Naive B cell (primary cell): Measurements from ENCODE around the gene WARS2. TPM values are rescaled to one million over a fixed set of nuclear protein-coding genes. Genes with fewer than 3 reads are reported as not detected.

Experiments used
- ATAC-seq, 2 donors: fragments of 150-1000 bp; cut with Tn5 transposase; 2 replicates each; pipeline ENCODE4 v1.10.0; 2021; ENCODE audit warnings: low read depth in 2 of 2, mild to moderate bottlenecking in 2 of 2, moderate library complexity in 2 of 2
- DNase-seq: peaks from one replicate; pipeline ENCODE4 v3.0.0; 2022
- H3K27ac Mint-ChIP-seq, 6 donors: one replicate each; pipeline ENCODE4 v1.8.0; 2020 to 2022; ENCODE audit warnings: mild to moderate bottlenecking in 6 of 6, mixed read lengths in 6 of 6, moderate library complexity in 5 of 6, inconsistent platforms in 2 of 6
- H3K27me3 Mint-ChIP-seq, 3 donors: one replicate each; pipeline ENCODE4 v1.8.0; 2021 to 2022; ENCODE audit warnings: mixed read lengths in 3 of 3, mild to moderate bottlenecking in 1 of 3
- H3K36me3 Mint-ChIP-seq, 2 donors: one replicate each; pipeline ENCODE4 v1.8.0; 2020 to 2022; ENCODE audit warnings: mixed read lengths in 2 of 2, inconsistent platforms in 1 of 2, mild to moderate bottlenecking in 1 of 2
- H3K4me1 Mint-ChIP-seq, 3 donors: one replicate each; pipeline ENCODE4 v1.8.0; 2020 to 2022; ENCODE audit warnings: mixed read lengths in 3 of 3, inconsistent platforms in 1 of 3, mild to moderate bottlenecking in 1 of 3, moderate library complexity in 1 of 3
- H3K4me3 Mint-ChIP-seq, 8 donors: one replicate each; pipeline ENCODE4 v1.8.0; 2020 to 2022; ENCODE audit warnings: mild to moderate bottlenecking in 8 of 8, mixed read lengths in 8 of 8, moderate library complexity in 8 of 8, inconsistent platforms in 2 of 8
- H3K9me3 Mint-ChIP-seq, 7 donors: one replicate each; pipeline ENCODE4 v1.8.0; 2020 to 2022; ENCODE audit warnings: mixed read lengths in 7 of 7, mild to moderate bottlenecking in 5 of 7, inconsistent platforms in 2 of 7, moderate library complexity in 1 of 7
- polyA plus RNA-seq, 6 donors: library from polyadenylated mRNA; unstranded; fragments of 300-500 nt; fragmentation: Illumina TruSeq; gene quantifications; one replicate each; pipeline ENCODE4 v1.2.3, GENCODE V29; 2021; ENCODE audit warnings: low read depth in 6 of 6

Gene WARS2
- polyA plus RNA-seq, 6 donors from 2014 or later, result 6.2 to 21.3 (median 19.1) TPM

- Mint-ChIP-seq H3K4me1 (peaks cover 10 to 23% (median 22%) of the 10 kb centered on the region in 3 donors), H3K27me3 (peaks cover 69 to 93% (median 90%) of the 10 kb centered on the region in 3 donors), H3K4me3 (no peak overlapping the region), H3K36me3 (peaks cover 7 to 25% of the 10 kb centered on the region in 2 donors), H3K9me3 (peaks cover 4 to 28% (median 6%) of the 10 kb centered on the region in 7 donors), H3K27ac (no peak overlapping the region)
- ATAC-seq (no peak), DNase-seq (no peak)
These were observed 143.2 kb downstream of the WARS2 start for GRCh38 chr1:118997225-118997624.

- Mint-ChIP-seq H3K27ac (no peak overlapping the region), H3K36me3 (peaks cover 7 to 36% of the 10 kb centered on the region in 2 donors), H3K4me3 (no peak overlapping the region), H3K27me3 (peaks cover 79 to 94% (median 92%) of the 10 kb centered on the region in 3 donors), H3K9me3 (peaks cover 4 to 35% (median 11%) of the 10 kb centered on the region in 7 donors), H3K4me1 (peaks cover 11 to 22% (median 14%) of the 10 kb centered on the region in 3 donors)
- DNase-seq (no peak), ATAC-seq (no peak)
These were observed 145.0 kb downstream of the WARS2 start for GRCh38 chr1:118995312-118996016.

- DNase-seq, result no peak
- H3K36me3 Mint-ChIP-seq, result peaks cover 7 to 37% of the 10 kb centered on the region in 2 donors
- peak overlapping the region in 4 of 8 donors; percentile 18 to 67 (median 46) for H3K4me3 Mint-ChIP-seq
- no peak for ATAC-seq
- peaks cover 4 to 10% (median 7%) of the 10 kb centered on the region in 3 donors for H3K4me1 Mint-ChIP-seq
- H3K27ac Mint-ChIP-seq, result peak overlapping the region in 2 of 6 donors; percentile 74 to 90
- peaks cover 4 to 35% (median 16%) of the 10 kb centered on the region in 7 donors for H3K9me3 Mint-ChIP-seq
- H3K27me3 Mint-ChIP-seq, result peaks cover 76 to 94% (median 92%) of the 10 kb centered on the region in 3 donors
These were observed 146.8 kb downstream of the WARS2 start for GRCh38 chr1:118993700-118994026.

DNA sequence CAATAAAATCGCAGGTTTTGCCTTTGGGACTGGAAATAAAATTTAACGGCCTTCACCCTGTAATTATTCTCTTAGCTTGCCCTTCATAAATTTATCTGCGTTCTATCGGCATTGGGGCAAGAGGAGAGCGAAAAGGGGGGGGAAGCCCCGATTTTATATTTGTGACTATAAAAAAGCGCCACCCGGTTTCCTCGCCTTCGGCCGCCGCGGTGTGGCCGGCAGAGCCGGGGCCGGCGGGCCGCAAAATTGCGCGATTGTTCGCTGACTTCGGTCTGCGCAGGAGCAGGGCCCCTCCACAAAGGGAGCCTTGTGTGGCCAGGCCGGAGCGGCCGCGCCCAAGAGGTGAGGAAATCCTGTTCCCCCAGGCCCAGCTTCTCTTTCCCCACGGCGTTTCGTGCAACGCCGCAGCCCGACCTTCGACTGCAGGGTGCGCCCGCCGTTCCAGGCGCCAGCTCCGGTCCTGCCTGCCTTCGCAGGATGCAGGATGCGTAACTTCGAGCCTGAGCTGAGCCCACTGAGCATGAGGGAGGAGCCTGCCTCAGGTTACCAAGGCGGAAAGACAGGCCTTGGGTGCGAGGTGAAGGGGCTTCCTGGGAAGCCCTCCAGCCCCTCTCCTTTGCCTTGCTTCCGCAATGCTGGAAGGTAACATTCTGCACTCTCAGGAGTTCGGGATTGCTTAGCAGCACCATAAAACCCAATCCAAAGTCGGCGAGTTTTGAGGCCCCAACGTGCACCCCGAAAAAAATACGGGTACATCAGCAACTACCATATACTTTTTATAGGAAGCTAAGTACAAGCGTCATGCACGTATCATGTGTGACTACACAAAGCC lies 147.4 kb downstream of the WARS2 start:
- Mint-ChIP-seq H3K9me3 (peaks cover 4 to 30% (median 15%) of the 10 kb centered on the region in 7 donors), H3K27ac (peak overlapping the region in 2 of 6 donors; percentile 15 to 28), H3K4me3 (peak overlapping the region in 2 of 8 donors; percentile 25 to 35), H3K4me1 (peaks cover 4 to 15% (median 11%) of the 10 kb centered on the region in 3 donors), H3K36me3 (peaks cover 3 to 31% of the 10 kb centered on the region in 2 donors), H3K27me3 (peaks cover 75 to 94% (median 92%) of the 10 kb centered on the region in 3 donors)
- no peak for DNase-seq
- ATAC-seq, result no peak

- ATAC-seq (no peak), DNase-seq (no peak)
- Mint-ChIP-seq H3K27me3 (peaks cover 71 to 94% (median 92%) of the 10 kb centered on the region in 3 donors), H3K9me3 (peaks cover 3 to 25% (median 14%) of the 10 kb centered on the region in 7 donors), H3K36me3 (peaks cover 0 to 29% of the 10 kb centered on the region in 2 donors), H3K4me1 (peaks cover 4 to 18% (median 17%) of the 10 kb centered on the region in 3 donors), H3K4me3 (peak overlapping the region in 2 of 8 donors; percentile 11 to 44), H3K27ac (peak overlapping the region in 2 of 6 donors; percentile 53 to 95)
These were observed 148.1 kb downstream of the WARS2 start for GRCh38 chr1:118992237-118992825.

- ATAC-seq, result no peak
- Mint-ChIP-seq H3K9me3 (peaks cover 4 to 34% (median 17%) of the 10 kb centered on the region in 7 donors), H3K4me1 (peaks cover 8 to 26% (median 23%) of the 10 kb centered on the region in 3 donors), H3K4me3 (peak overlapping the region in 1 of 8 donors; percentile 62), H3K27me3 (peaks cover 73 to 96% (median 92%) of the 10 kb centered on the region in 3 donors), H3K27ac (peak overlapping the region in 3 of 6 donors; percentile 49 to 73 (median 53)), H3K36me3 (peaks cover 0 to 36% of the 10 kb centered on the region in 2 donors)
- no peak for DNase-seq
These were observed 149.0 kb downstream of the WARS2 start for GRCh38 chr1:118991448-118991847.

- Mint-ChIP-seq H3K27ac (peak overlapping the region in 2 of 6 donors; percentile 30 to 76), H3K4me3 (peak overlapping the region in 1 of 8 donors; percentile 43), H3K27me3 (peaks cover 78 to 96% (median 94%) of the 10 kb centered on the region in 3 donors), H3K4me1 (peaks cover 11 to 34% (median 30%) of the 10 kb centered on the region in 3 donors), H3K36me3 (peaks cover 5 to 37% of the 10 kb centered on the region in 2 donors), H3K9me3 (peaks cover 4 to 42% (median 19%) of the 10 kb centered on the region in 7 donors)
- DNase-seq (no peak), ATAC-seq (no peak)
These were observed 149.8 kb downstream of the WARS2 start for GRCh38 chr1:118990513-118991152.

DNA sequence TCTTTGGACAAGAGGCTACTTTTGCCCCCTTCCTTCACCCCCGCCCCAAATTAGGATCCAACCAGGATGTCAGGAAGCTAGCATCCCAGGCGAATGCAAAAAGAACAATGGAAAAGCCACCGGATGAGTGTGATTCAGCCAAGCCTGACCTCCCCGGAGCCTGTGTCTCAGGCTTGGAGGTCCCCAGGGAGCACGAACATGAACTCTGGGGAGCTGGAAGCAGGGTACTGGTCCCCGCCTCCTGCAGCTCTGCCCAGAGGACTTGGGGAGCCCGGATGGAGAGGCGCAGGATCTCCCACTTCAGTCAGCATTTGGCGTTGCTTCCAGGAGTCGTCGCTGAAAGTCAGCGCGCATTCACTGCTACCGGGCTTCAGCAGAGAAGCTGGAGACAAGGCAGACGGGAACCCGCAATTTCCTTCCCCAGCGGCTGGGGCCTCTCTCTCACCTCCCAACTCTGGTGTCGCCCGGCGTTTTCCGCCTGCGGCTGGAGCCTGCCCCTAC lies 150.5 kb downstream of the WARS2 start:
- peaks cover 9 to 42% of the 10 kb centered on the region in 2 donors for H3K36me3 Mint-ChIP-seq
- peaks cover 4 to 49% (median 23%) of the 10 kb centered on the region in 7 donors for H3K9me3 Mint-ChIP-seq
- DNase-seq, result no peak

GRCh38 chr1:118989006-118989815 lies 151.2 kb downstream of the WARS2 start:
- Mint-ChIP-seq H3K4me3 (peak overlapping the region in 3 of 8 donors; percentile 29 to 64 (median 56)), H3K27me3 (peaks cover 81 to 96% (median 94%) of the 10 kb centered on the region in 3 donors), H3K36me3 (peaks cover 9 to 48% of the 10 kb centered on the region in 2 donors), H3K4me1 (peaks cover 19 to 47% (median 45%) of the 10 kb centered on the region in 3 donors), H3K27ac (peak overlapping the region in 3 of 6 donors; percentile 36 to 88 (median 45)), H3K9me3 (peaks cover 4 to 53% (median 25%) of the 10 kb centered on the region in 7 donors)
- DNase-seq, result no peak
- no peak for ATAC-seq

More for the DNA sequence above, 150.5 kb downstream of the WARS2 start:
- Mint-ChIP-seq H3K4me1 (peaks cover 15 to 41% (median 37%) of the 10 kb centered on the region in 3 donors), H3K4me3 (peak overlapping the region in 2 of 8 donors; percentile 43 to 54), H3K27ac (peak overlapping the region in 3 of 6 donors; percentile 30 to 76 (median 33)), H3K27me3 (peaks cover 79 to 96% (median 94%) of the 10 kb centered on the region in 3 donors)
- no peak for ATAC-seq

DNA sequence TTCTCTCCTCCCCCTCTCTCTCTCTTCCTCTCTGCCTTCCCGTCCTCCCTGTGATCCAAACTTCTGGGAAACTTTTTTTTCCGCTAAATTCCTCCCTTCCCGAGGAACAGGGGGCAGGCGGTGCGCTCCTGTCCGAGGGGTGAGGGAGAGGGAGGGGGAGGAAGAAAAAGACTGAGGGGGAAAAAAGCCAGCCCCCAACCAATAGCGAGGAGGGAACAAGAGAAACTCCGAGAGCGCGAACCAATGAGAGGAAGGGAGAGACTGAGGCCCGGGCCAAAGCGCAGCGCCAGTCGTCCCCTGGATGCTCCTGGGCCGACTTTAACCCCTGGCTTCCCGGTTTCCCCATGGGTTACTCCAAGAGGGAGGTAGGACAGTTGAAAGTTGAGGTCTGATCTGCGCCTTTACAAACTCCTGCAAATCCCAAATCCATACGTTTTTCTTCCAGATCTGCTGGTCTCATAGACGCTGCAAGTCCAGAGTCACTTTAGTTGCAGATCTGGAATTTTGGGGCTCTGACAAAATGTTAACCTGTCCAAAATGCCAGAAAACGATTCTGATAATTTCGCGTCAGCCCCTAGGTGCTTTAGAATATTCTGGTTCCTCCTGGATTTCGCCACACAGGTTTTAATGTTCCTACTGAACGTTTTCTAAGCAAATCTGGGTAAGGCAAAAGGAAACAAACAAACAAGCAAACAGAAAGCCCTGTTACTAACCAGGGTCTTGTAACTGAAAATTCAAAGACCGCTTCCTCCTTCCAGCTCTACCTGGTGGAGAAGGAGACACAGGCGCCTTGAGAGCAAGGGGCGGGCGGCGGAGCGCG lies 152.1 kb downstream of the WARS2 start, which contains the start of gene TBX15:
Gene TBX15 (minus strand): TSS at position 158 of the 820 bp plus-strand sequence. CDS start 548 bp downstream, outside the sequence.
- H3K27ac Mint-ChIP-seq, result peak within 1 kb of the TSS in 4 of 6 donors; percentile 76 to 92 (median 85)

More for the DNA sequence above, 152.1 kb downstream of the WARS2 start, which contains the start of gene TBX15:
- DNase-seq, result no peak
- Mint-ChIP-seq H3K9me3 (peaks cover 0 to 55% (median 28%) of the 10 kb centered on the region in 7 donors), H3K36me3 (peaks cover 13 to 47% of the 10 kb centered on the region in 2 donors), H3K27me3 (peaks cover 81 to 96% (median 94%) of the 10 kb centered on the region in 3 donors), H3K4me3 (peak within 1 kb of the TSS; percentile 56 to 83 (median 72)), H3K4me1 (peaks cover 19 to 52% (median 52%) of the 10 kb centered on the region in 3 donors)
- ATAC-seq, result no peak
